Fibroblast of pulmonary artery (primary cell): Measurements from ENCODE around the gene PTPN11.
"Not testable (repeated sequence)": the region's sequence is repeated elsewhere in the genome, so short reads cannot be mapped to it uniquely, and the experiment has no call there.

Source experiments
- DNase-seq: peaks from one replicate; pipeline ENCODE4 v3.0.0-alpha.2; 2010; ENCODE audit warnings: low read depth
- H3K4me3 ChIP-seq: replicated peaks from 2 replicates; pipeline ENCODE4 v1.5.1; 2011; ENCODE audit warnings: low read depth, mild to moderate bottlenecking, control low read depth, low read length, moderate library complexity
- TF ChIP-seq, protein P1 (sequence below): IDR thresholded peaks from 2 replicates; pipeline ENCODE4 v1.5.1; 2011; ENCODE audit warnings: mild to moderate bottlenecking, control low read depth, low read length, inconsistent platforms; ENCODE audit errors: missing control alignments

PTPN11 gene

DNA sequence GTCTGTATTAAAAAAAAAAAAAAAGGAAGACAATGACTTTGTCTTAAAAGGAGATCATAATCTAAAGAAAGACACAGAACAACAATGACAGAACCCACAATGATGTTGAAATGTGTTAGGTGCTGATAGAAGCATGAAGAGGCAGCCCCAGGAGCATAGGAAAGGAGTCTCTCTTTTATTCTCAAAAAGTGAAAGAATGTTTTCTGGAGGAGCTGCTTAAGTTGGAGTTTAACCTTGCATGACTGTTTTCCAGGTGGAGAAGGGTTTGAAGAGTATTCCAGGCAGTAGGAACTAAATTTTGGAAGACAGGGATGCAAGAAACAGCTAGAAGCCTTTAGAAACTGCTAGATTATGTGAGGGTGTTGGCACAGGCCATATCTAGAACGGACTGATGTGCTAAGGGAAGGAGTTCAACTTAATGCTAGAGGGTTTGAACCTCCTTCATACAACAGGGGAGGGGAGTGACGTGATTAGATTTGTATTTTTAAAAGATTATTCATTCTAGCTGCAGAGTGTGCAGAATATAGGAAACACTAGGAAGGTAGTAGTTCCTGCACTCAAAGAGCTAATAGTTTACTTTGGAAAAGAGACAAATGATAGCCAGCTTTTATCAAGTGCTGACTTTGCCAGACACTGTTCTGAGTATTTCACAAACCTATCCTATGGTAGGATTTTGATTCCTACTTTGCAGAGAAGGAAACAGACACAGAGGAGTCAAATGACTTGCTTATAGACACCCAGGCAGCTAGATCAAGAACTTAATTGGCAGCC lies 4.7 kb upstream of the PTPN11 start:
- no peak overlapping the region for H3K4me3 ChIP-seq
- no peak for DNase-seq
- TF ChIP-seq, protein P1, sequence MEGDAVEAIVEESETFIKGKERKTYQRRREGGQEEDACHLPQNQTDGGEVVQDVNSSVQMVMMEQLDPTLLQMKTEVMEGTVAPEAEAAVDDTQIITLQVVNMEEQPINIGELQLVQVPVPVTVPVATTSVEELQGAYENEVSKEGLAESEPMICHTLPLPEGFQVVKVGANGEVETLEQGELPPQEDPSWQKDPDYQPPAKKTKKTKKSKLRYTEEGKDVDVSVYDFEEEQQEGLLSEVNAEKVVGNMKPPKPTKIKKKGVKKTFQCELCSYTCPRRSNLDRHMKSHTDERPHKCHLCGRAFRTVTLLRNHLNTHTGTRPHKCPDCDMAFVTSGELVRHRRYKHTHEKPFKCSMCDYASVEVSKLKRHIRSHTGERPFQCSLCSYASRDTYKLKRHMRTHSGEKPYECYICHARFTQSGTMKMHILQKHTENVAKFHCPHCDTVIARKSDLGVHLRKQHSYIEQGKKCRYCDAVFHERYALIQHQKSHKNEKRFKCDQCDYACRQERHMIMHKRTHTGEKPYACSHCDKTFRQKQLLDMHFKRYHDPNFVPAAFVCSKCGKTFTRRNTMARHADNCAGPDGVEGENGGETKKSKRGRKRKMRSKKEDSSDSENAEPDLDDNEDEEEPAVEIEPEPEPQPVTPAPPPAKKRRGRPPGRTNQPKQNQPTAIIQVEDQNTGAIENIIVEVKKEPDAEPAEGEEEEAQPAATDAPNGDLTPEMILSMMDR, result no peak

GRCh38 chr12:112415457-112415856 lies 3.3 kb upstream of the PTPN11 start:
- not testable (repeated sequence) for H3K4me3 ChIP-seq, DNase-seq

DNA sequence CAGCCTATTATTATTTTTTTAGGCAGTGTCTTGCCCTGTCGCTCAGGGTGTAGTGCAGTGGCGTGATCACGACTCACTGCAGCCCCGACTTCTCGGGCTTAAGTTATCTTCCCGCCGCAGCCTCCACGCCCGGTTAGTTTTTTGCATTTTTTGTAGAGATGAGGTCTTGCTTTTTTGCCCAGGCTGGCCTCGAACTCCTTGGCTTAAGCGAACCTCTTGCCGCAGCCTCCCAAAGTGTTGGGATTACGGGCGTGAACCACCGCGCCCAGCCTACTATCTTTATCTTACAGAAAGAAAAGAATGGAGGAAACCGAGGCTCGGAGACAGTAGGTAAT lies 507 bp upstream of the PTPN11 start:
- no peak for DNase-seq
- TF ChIP-seq, protein P1, result no peak
- H3K4me3 ChIP-seq, result peak overlapping the region; percentile 93

DNA sequence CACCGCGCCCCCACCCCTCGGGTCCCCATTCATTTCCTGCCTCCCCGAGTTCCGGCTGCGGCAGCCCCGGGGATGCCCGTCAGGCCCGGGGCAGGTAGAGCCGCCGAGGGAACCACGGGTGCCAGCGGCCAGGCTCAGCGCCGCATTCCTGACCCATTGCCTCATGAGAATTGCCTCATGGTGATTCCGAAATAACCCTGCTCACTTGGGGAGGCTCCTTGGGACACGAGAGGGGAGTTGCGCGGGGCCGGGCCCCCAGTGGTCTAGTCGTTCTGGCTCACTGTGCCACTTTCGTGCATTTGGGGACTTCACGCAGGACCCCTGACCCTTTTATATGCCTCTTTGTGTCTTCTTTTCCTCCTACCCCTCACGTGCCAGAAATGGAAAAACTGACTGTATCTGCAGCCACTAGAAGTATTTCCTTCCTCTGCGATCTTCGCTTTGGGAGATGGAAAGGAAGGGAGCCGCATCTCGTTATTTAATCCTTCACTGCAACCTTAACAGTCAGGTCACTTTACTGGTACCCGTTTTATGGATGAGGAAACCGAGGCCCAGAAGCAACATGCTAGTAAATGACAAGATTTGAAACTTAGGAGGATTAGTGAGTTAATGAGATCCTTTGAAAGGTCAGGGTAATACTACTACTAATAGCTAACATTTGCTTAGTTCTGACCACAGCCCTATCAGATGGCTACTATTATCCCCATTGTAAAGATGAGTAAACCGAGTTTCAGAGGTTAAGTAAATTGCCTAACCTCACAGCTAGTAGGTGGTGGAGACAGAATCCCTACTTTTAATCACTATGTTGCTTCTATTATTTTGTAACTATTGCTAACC lies 768 bp downstream of the PTPN11 start:
- TF ChIP-seq, protein P1, result no peak
- DNase-seq, result peak; percentile 89
- H3K4me3 ChIP-seq, result peak overlapping the region; percentile 93

DNA sequence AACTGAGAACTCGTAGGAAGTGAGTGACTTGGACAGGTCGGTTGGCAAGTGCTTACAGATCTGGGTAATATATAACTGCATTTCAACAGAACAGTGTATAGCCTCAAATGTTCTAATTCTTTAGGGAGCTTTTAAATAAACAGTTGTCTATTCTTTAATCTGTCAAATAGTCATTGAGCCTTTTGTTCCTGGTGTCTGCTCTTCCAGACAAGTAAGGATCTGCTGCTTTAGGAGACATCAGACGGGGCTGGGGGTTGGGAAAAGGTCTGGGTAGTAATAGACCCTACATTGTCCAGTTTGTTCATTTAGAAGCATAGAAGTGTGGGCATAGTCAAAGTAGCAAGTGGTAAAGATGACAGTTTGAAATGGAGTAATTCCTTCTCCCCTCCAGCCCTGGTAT lies 2.0 kb downstream of the PTPN11 start:
- TF ChIP-seq, protein P1, result no peak
- H3K4me3 ChIP-seq, result no peak overlapping the region
- no peak for DNase-seq

DNA sequence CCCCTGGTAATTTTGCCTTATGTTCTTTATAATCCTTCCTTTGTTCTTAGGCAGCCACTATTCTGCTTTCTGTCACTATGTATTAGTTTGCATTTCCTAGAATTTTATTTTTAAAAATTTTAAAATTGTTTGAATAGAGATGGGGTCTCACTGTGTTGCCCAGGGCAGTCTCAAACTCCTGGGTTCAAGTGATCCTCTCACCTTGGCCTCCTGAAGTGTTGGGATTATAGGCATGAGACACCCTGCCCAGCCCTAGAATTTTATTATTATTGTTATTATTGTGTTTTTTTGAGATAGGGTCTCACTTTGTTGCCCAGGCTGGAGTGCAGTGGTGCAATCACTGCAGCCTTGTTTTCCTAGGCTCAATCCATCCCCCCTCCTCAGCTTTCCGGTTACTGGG lies 2.6 kb downstream of the PTPN11 start:
- DNase-seq, result no peak
- TF ChIP-seq, protein P1, result no peak
- no peak overlapping the region for H3K4me3 ChIP-seq

DNA sequence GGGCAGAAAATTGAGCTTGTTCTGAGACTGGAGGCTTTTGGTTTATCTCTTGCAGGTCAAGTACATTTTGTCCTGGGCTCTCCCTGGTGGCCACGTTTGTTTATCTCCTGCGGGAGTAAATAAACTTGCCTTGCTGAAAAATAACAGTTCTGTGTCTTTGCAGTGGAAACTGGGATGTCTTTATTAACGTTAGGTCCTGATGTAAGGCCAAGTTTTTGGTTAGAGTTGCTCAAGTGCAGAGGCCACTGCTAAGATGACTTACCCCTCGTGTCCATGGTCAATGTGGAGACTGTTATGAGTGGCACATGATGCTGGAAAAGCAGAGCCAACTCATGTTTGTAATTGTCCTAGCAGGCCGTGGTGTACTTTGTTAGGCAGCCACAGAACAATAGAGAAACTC lies 3.8 kb downstream of the PTPN11 start:
- no peak overlapping the region for H3K4me3 ChIP-seq
- DNase-seq, result peak; percentile 14
- TF ChIP-seq, protein P1, result no peak
